Hematopoietic multipotent progenitor cell treated with erythropoietin and hydrocortisone succinate and interleukin-3 and kit ligand, for 6 days (in vitro differentiated cells): Measurements from ENCODE around the gene PGM2L1.
"Not testable (repeated sequence)": the region's sequence is repeated elsewhere in the genome, so short reads cannot be mapped to it uniquely, and the experiment has no call there.

Experiments
- DNase-seq: peaks from one replicate; pipeline ENCODE4 v3.0.0-alpha.2; 2015

PGM2L1 gene

GRCh38 chr11:74398244-74399159 is at the start of gene PGM2L1:
Gene PGM2L1, minus strand, starts transcription at chr11:74398433. Its CDS starts 272 bp downstream, at chr11:74398161.
- peak; percentile 98 for DNase-seq

DNA sequence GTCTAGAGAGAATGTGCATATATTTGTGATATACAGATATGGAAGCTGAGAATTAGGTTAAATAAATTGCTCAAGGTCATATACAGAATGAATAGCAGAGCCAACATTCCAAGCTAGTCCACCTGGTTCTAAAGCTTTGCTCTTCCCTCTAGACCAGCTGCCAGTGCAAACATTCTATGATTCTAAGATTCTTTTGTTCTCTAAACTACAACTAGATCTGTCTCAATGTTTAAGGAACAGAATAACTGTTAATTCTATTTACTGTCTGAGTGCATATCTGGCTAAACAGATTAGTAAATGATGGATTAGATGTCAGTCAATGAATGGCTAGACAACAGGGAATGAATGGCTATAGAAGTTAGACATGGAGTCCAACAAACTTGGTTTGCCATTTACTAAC is 49.5 kb upstream of the PGM2L1 start:
- DNase-seq, result no peak

DNA sequence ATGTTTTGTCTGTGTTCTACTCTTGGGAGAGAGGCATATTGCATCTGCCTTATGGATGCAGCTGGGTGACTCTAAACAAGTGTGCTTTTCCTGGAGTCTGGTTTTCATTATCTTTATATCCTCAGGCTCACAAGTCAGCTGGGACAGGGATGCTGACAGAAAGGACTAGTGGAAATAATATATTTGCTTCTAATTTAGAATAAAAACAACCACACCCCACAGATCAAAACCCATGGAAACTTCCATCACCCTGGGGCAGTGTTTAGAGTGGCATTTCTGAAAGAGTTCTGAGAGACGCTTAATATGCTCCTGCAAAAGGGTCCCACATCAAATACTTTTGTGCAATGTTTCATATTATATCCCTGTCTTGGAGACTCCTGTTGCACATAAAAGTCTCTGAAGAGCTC is 48.3 kb upstream of the PGM2L1 start:
- DNase-seq, result no peak

- no peak for DNase-seq
Measured at GRCh38 chr11:74444173-74444826, 46.1 kb upstream of the PGM2L1 start.

GRCh38 chr11:74443071-74443864 is 45.0 kb upstream of the PGM2L1 start:
- DNase-seq, result peak; percentile 38

DNA sequence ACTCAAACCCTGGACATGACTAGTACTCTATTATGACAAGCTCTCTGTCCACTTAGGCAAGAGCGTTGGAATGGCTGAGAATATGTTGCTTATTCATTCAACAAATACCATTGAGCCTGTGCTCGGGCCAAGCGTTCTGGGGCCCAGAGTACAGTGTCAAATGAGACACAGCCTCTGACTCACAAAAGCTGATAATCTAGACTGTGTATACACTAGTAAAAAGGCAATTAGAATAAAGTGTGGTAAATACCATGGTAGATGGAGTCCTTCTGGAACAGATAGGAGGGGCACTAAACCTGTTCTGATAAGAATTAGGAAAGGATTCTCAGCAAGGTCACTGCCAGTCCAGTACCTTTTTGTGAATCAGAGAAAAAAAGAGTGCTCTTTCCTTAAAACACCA is 44.4 kb upstream of the PGM2L1 start:
- DNase-seq, result peak; percentile 27

DNA sequence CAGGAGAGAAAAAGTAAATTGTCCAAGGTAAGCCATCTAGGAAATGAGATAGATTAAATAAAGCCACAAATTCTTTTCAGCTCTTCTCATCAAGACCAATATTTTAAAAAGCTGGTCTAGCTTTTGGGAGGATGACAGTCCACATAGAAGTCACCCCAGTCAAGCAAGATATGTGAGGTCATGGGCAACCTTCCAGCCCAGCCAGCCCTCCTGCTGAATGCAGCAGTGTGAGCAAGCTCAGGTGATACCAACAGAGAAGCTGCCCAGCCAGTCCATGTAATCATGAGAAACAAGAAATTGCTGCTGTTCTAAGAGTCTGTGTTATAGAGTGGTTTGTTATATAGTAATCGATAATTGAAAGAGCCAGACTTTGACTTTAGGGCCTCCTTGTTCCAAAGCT is 40.4 kb upstream of the PGM2L1 start:
- peak; percentile 45 for DNase-seq

DNA sequence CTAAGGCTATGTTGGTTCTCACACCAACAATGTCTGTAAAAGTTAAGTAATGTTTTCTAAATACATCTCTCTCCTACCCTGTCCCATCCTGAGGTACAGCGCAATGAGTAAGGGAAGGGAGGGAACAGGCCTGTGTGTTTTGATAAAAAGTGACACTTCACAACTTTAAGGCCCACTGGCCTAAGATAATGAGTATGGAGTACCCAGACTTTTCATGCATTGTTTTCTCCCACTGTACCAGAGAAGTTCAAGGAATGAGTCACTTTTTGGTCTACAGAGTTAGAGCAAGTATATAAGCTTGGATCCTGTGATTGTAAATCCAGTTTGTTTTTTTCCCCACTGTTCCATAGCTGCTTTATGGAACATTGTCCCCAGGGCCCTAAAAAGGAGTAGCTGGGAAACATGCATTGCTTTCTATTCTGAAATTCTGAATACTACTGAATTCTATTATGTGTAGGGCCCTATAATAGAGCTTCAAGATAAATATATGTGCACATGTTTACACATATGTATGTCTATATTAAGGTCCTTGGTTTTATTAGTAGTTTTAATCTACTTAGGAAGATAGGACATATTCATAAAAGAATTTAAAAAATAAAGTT is 39.3 kb upstream of the PGM2L1 start:
- DNase-seq, result peak; percentile 87

GRCh38 chr11:74434528-74434927 is 36.3 kb upstream of the PGM2L1 start:
- no peak for DNase-seq

DNA sequence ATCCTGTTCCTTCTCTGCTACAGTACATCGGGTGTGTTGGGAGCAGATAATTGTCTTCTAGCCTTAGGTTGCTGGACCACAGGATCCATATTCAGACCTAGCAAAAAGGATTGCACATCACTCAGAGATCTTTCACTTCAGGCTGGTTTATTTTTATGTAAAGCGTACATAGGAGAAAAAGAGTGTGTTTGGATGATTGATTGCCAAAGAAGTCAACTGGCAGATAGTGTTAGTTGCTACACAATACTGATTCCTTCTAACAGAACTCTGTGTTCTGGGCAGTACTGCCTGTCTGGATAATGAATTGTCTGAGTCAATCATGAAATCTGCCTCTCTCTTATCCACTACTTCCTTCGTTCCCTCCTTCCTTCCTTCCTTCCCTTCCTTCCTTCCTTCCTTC is 31.0 kb upstream of the PGM2L1 start:
- no peak for DNase-seq

GRCh38 chr11:74427384-74427886 is 29.2 kb upstream of the PGM2L1 start:
- no peak for DNase-seq

DNA sequence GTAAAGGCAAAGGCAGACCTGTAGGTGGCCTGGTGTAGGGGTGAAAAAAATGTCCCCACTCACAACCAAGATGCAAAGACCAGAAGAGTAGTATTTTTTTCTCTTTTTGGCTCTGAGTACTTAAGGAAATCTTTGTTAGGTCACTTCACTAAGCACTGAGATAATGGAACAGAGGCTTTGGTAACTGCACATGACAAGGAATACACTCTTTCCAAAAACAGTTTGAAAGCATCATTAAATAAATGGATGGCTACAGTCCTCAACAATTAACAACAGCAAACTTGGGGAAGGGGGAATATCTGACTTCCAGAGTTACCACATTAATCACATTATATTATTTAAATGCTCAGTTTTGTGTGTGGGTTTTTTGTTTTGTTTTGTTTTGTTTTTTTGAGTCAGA is 26.9 kb upstream of the PGM2L1 start:
- DNase-seq, result no peak

GRCh38 chr11:74418509-74418895 is 20.3 kb upstream of the PGM2L1 start:
- DNase-seq, result no peak

DNA sequence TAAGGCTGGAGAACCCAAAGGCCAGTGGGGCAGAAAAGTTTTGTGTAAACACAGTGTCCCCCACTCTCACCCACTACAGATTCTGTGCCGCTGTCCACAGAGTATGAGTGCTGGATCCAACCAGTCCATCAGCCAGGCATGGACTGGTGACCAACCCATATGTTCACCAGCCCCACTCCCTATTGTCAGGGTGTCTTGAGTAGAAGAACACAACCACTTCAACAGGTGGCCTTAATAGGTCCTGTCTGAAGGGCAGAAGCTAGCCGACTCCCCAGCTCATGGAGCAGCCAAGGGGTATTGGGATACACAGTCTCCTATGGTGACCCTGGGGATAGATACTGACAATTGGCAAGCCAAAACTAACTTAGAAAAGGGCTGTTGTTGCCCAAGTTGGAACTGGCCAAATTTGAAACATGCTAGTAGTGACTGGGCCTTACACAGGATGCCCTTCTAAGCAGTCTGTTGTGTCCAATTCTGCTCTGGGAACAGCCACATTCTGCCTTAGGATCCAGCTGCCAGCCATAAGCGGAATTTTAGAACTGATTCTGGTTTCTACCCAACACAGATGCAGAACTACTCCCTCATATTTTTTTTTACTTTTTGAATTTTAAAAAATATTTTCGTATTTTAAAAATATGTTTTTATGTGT is 19.8 kb upstream of the PGM2L1 start:
- DNase-seq, result no peak

DNA sequence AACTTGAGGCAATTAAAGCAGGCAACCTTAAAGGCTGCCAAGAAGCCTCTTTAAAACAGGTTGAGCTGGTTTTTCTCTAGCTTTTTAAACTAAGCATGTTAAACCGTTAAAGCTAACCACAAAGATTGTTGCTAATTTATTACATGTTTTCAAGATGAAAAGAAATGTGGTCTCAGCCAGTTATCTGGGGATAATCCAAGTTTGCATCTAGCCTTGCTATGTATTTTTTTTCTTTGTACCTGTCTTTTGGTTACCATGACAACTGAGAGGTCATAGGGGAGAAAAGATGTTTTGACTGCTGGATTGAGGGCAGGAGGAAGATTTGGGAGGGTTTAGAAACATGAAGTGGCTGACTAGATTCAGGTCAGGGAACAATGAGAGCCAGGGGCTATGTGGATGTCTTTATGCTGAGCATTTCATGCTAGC is 19.2 kb upstream of the PGM2L1 start:
- DNase-seq, result no peak

DNA sequence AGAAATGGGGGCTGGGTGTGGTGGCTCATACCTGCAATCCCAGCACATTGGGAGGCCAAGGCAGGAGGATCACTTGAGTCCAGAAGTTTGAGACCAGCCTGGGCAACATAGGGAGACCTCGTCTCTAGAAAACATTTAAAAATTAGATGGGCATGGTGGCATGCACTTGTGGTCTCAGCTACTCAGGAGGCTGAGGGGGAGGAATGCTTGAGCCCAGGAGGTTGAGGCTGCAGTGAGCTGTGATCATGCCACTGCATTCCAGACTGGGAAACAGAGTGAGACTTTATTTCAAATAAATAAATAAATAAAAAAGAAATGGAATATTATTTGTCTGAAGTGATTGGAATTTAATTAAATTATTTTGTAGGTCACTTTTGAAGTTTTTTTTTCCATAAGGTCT is 18.7 kb upstream of the PGM2L1 start:
- DNase-seq, result not testable (repeated sequence)

- DNase-seq, result no peak
Measured at GRCh38 chr11:74412733-74413359, 14.6 kb upstream of the PGM2L1 start.

DNA sequence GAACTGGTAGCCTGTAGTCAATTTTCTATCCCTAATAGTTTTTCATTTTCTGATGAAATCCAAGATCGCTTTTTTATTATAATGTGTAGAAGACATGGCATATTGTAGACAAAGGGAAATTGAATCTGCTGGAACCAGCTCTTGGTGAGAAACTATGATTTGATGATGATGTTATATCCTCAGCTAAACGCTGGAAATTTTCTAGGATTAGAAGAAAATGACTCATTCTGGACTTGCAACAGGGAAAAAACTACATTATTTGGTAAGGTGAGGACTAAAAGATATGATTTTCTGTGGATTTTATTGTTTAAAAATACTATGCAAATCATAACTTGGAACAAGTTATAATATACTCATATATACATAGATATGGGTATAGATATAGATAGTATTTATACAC is 14.1 kb upstream of the PGM2L1 start:
- no peak for DNase-seq

- no peak for DNase-seq
Measured at GRCh38 chr11:74409633-74410032, 11.4 kb upstream of the PGM2L1 start.

DNA sequence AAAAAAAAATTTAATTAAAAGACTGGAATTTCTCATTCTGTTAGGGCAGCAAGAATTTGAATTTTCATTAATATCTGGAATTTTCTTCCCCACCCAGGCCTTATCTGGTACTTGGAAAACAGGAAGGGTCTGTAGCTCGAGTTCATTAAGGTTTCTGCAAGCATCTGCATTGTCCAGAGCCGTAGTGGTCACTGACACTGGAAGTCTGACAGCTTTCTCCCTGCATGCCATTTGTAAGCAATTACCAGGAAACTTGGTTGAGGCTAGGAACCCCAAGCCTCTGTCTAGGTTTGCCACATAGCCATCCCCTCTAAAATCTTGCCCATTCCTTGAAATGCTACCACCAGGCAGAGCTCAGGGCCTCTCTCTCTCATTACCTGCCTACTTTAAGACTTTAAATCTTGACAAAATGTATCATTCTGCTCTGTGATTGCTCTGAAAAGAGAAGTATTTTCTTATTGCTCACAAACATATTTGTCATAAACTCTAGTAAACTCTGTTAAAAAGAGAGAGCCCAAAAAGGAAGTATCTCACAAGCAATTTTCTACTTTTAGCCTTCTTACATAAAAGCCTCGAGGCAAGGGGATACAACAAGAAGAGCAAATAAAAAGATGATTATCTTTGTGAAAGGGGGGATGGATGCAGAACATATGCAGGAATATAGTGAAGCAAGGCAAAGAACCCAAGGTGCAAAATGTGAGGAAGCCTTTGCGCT is 5.5 kb upstream of the PGM2L1 start:
- no peak for DNase-seq

DNA sequence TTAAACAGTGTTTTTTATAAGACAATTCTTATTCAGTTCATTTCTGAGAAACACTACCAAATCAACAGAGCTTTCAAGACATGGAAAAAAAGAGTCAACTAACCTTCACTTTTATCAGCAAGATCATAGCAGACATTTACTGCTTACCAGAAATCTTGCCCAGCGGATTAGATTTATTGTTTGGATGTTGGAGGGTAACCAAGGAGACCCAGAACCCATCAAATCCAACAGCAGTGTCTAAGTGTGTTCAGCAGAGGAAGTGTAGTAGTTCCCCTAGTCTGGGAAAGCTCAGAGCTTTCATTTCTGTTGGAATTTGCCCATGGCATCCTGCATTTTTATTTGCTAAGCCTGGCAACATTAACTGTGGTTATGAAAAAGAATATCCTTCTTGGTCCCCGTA is 2.4 kb upstream of the PGM2L1 start:
- DNase-seq, result no peak
